ENCODE data around the gene STPG2.

Gene STPG2

GRCh38 chr4:97942137-97942536, 201.1 kb downstream of the STPG2 start:
- no peaks in the 10 kb centered on the region for H3K36me3 ChIP-seq (ENCODE audit: low read depth)
- H3K4me1 ChIP-seq (ENCODE audit: insufficient read depth, poor library complexity, severe bottlenecking), result peaks cover 18% of the 10 kb centered on the region
- peaks cover 4% of the 10 kb centered on the region for H3K9me3 ChIP-seq (ENCODE audit: severe bottlenecking)
- peak overlapping the region; percentile 60 for H3K27ac ChIP-seq (ENCODE audit: poor library complexity, severe bottlenecking)
- no peak for TF ChIP-seq CTCF (IDR thresholded peaks at IDR 0.05; ENCODE audit: poor library complexity, severe bottlenecking)
- H3K4me3 ChIP-seq (ENCODE audit: severe bottlenecking), result no peak overlapping the region
- ATAC-seq (ENCODE audit: low read depth) (peak; percentile 97), DNase-seq (ENCODE audit: low spot score) (no peak)
- H3K27me3 ChIP-seq (ENCODE audit: insufficient read depth, poor library complexity, severe bottlenecking), result no peaks in the 10 kb centered on the region

- Histone ChIP-seq H3K9me3 (ENCODE audit: severe bottlenecking) (peaks cover 4% of the 10 kb centered on the region), H3K36me3 (ENCODE audit: low read depth) (no peaks in the 10 kb centered on the region), H3K27me3 (ENCODE audit: insufficient read depth, poor library complexity, severe bottlenecking) (no peaks in the 10 kb centered on the region), H3K4me1 (ENCODE audit: insufficient read depth, poor library complexity, severe bottlenecking) (peaks cover 16% of the 10 kb centered on the region), H3K4me3 (ENCODE audit: severe bottlenecking) (no peak overlapping the region), H3K27ac (ENCODE audit: poor library complexity, severe bottlenecking) (no peak overlapping the region)
- ATAC-seq (ENCODE audit: low read depth) (no peak), DNase-seq (ENCODE audit: low spot score) (no peak)
- no peak for TF ChIP-seq CTCF (IDR thresholded peaks at IDR 0.05; ENCODE audit: poor library complexity, severe bottlenecking)
Measured at GRCh38 chr4:97938141-97938540, 205.1 kb downstream of the STPG2 start.

- TF ChIP-seq CTCF (IDR thresholded peaks at IDR 0.05; ENCODE audit: poor library complexity, severe bottlenecking), result no peak
- no peak for DNase-seq (ENCODE audit: low spot score)
- H3K27ac ChIP-seq (ENCODE audit: poor library complexity, severe bottlenecking), result no peak overlapping the region
- H3K9me3 ChIP-seq (ENCODE audit: severe bottlenecking), result no peaks in the 10 kb centered on the region
- no peaks in the 10 kb centered on the region for H3K4me1 ChIP-seq (ENCODE audit: insufficient read depth, poor library complexity, severe bottlenecking)
- H3K27me3 ChIP-seq (ENCODE audit: insufficient read depth, poor library complexity, severe bottlenecking), result no peaks in the 10 kb centered on the region
- no peak for ATAC-seq (ENCODE audit: low read depth)
- H3K4me3 ChIP-seq (ENCODE audit: severe bottlenecking), result no peak overlapping the region
- H3K36me3 ChIP-seq (ENCODE audit: low read depth), result no peaks in the 10 kb centered on the region
Measured at GRCh38 chr4:97924341-97924958, 218.8 kb downstream of the STPG2 start.

GRCh38 chr4:97923096-97923495, 220.2 kb downstream of the STPG2 start:
- TF ChIP-seq CTCF (IDR thresholded peaks at IDR 0.05; ENCODE audit: poor library complexity, severe bottlenecking), result no peak
- peak; percentile 21 for DNase-seq (ENCODE audit: low spot score)
- Histone ChIP-seq H3K36me3 (ENCODE audit: low read depth) (no peaks in the 10 kb centered on the region), H3K27ac (ENCODE audit: poor library complexity, severe bottlenecking) (no peak overlapping the region), H3K9me3 (ENCODE audit: severe bottlenecking) (no peaks in the 10 kb centered on the region), H3K4me3 (ENCODE audit: severe bottlenecking) (no peak overlapping the region), H3K4me1 (ENCODE audit: insufficient read depth, poor library complexity, severe bottlenecking) (no peaks in the 10 kb centered on the region), H3K27me3 (ENCODE audit: insufficient read depth, poor library complexity, severe bottlenecking) (no peaks in the 10 kb centered on the region)
- ATAC-seq (ENCODE audit: low read depth), result no peak

- Histone ChIP-seq H3K4me3 (ENCODE audit: severe bottlenecking) (no peak overlapping the region), H3K9me3 (ENCODE audit: severe bottlenecking) (no peaks in the 10 kb centered on the region), H3K27ac (ENCODE audit: poor library complexity, severe bottlenecking) (no peak overlapping the region), H3K27me3 (ENCODE audit: insufficient read depth, poor library complexity, severe bottlenecking) (no peaks in the 10 kb centered on the region), H3K36me3 (ENCODE audit: low read depth) (no peaks in the 10 kb centered on the region), H3K4me1 (ENCODE audit: insufficient read depth, poor library complexity, severe bottlenecking) (no peaks in the 10 kb centered on the region)
- ATAC-seq (ENCODE audit: low read depth) (no peak), DNase-seq (ENCODE audit: low spot score) (peak; percentile 32)
- no peak for TF ChIP-seq CTCF (IDR thresholded peaks at IDR 0.05; ENCODE audit: poor library complexity, severe bottlenecking)
Measured at GRCh38 chr4:97917115-97917514, 226.2 kb downstream of the STPG2 start.

All from RWPE2 (cell line).